Fibroblast of pulmonary artery (primary cell): Measurements from ENCODE around the gene NKX2-8.

ENCODE experiments used
- DNase-seq: peaks from one replicate; pipeline ENCODE4 v3.0.0-alpha.2; 2010; ENCODE audit warnings: low read depth
- H3K4me3 ChIP-seq: replicated peaks from 2 replicates; pipeline ENCODE4 v1.5.1; 2011; ENCODE audit warnings: low read depth, mild to moderate bottlenecking, control low read depth, low read length, moderate library complexity
- CTCF ChIP-seq: IDR thresholded peaks from 2 replicates; pipeline ENCODE4 v1.5.1; 2011; ENCODE audit warnings: mild to moderate bottlenecking, control low read depth, low read length, inconsistent platforms; ENCODE audit errors: missing control alignments

NKX2-8 gene

GRCh38 chr14:36582011-36582873, at the start of gene NKX2-8:
Gene NKX2-8 (minus strand): TSS chr14:36582614. CDS start chr14:36582389, 225 bp downstream.
- H3K4me3 ChIP-seq: peak within 1 kb of the TSS; percentile 27
- TF ChIP-seq CTCF: no peak
- no peak for DNase-seq

- no peak overlapping the region for H3K4me3 ChIP-seq
- no peak for TF ChIP-seq CTCF
- DNase-seq: no peak
Measured at GRCh38 chr14:36627981-36628380, 45.6 kb upstream of the NKX2-8 start.

GRCh38 chr14:36626151-36626550, 43.7 kb upstream of the NKX2-8 start:
- TF ChIP-seq CTCF: no peak
- DNase-seq: no peak
- no peak overlapping the region for H3K4me3 ChIP-seq

- no peak for TF ChIP-seq CTCF
- H3K4me3 ChIP-seq: no peak overlapping the region
- DNase-seq: no peak
Measured at GRCh38 chr14:36625436-36625835, 43.0 kb upstream of the NKX2-8 start.

- DNase-seq: no peak
Measured at GRCh38 chr14:36625014-36625413, 42.6 kb upstream of the NKX2-8 start.

GRCh38 chr14:36619853-36620252, 37.4 kb upstream of the NKX2-8 start:
- no peak for TF ChIP-seq CTCF
- H3K4me3 ChIP-seq: no peak overlapping the region
- DNase-seq: no peak

More at GRCh38 chr14:36625014-36625413, 42.6 kb upstream of the NKX2-8 start:
- no peak overlapping the region for H3K4me3 ChIP-seq
- TF ChIP-seq CTCF: no peak

- no peak for DNase-seq
- TF ChIP-seq CTCF: no peak
- no peak overlapping the region for H3K4me3 ChIP-seq
Measured at GRCh38 chr14:36619131-36619530, 36.7 kb upstream of the NKX2-8 start.
